Fibroblast of lung (primary cell): ENCODE data around the gene RBBP4. TPM values are rescaled to one million over a fixed set of nuclear protein-coding genes. Genes with fewer than 3 reads are reported as not detected.

Source experiments
- DNase-seq, 2 donors: peaks; one replicate each; pipeline versions ENCODE4 v3.0.0 to v3.0.0-alpha.2; 2010; ENCODE audit warnings: low read depth in 2 of 2
- H2AFZ ChIP-seq: 2 replicates; pipeline ENCODE4 v1.5.1; 2012; ENCODE audit warnings: low read length, control low read depth, inconsistent platforms
- H3K27ac ChIP-seq: 2 replicates; pipeline ENCODE4 v1.5.1; 2011; ENCODE audit warnings: low read length, control low read depth; ENCODE audit not compliant: insufficient read depth
- H3K27me3 ChIP-seq: 2 replicates; pipeline ENCODE4 v1.5.1; 2011; ENCODE audit warnings: mild to moderate bottlenecking, low read length; ENCODE audit not compliant: control insufficient read depth, insufficient read depth
- H3K36me3 ChIP-seq: 2 replicates; pipeline ENCODE4 v1.5.1; 2011; ENCODE audit warnings: low read length; ENCODE audit not compliant: control insufficient read depth, insufficient read depth
- H3K4me1 ChIP-seq: 2 replicates; pipeline ENCODE4 v1.5.1; 2011; ENCODE audit warnings: low read length; ENCODE audit not compliant: control insufficient read depth, insufficient read depth; ENCODE audit errors: extremely low read depth
- H3K4me2 ChIP-seq: 2 replicates; pipeline ENCODE4 v1.5.1; 2011; ENCODE audit warnings: low read length, control low read depth; ENCODE audit not compliant: insufficient read depth; ENCODE audit errors: extremely low read depth
- H3K4me3 ChIP-seq, 4 experiments: fragments of 200-600 bp in 1 of 4; sonication (generic) in 1 of 4; replicated peaks in 1 of 4; 2 replicates each; pipeline ENCODE4 v1.5.1; 2011 to 2016; ENCODE audit warnings: low read length in 4 of 4, low read depth in 3 of 4, mild to moderate bottlenecking in 3 of 4, control low read depth in 2 of 4, inconsistent platforms in 1 of 4, mixed read lengths in 1 of 4; ENCODE audit not compliant: insufficient read depth in 1 of 4; ENCODE audit errors: control extremely low read depth in 1 of 4
- H3K79me2 ChIP-seq: 2 replicates; pipeline ENCODE4 v1.5.1; 2012; ENCODE audit warnings: mild to moderate bottlenecking, low read length, inconsistent platforms; ENCODE audit not compliant: control insufficient read depth, insufficient read depth
- H3K9ac ChIP-seq: 2 replicates; pipeline ENCODE4 v1.5.1; 2011; ENCODE audit warnings: mild to moderate bottlenecking, low read length, control low read depth; ENCODE audit not compliant: insufficient read depth
- H3K9me3 ChIP-seq: 2 replicates; pipeline ENCODE4 v1.5.1; 2012; ENCODE audit warnings: low read depth, low read length; ENCODE audit not compliant: control insufficient read depth, insufficient read depth
- H4K20me1 ChIP-seq: 2 replicates; pipeline ENCODE4 v1.5.1; 2011; ENCODE audit warnings: low read length; ENCODE audit not compliant: control insufficient read depth, insufficient read depth; ENCODE audit errors: extremely low read depth
- EZH2 ChIP-seq: IDR thresholded peaks from 2 replicates; pipeline ENCODE4 v1.5.1; 2012; ENCODE audit warnings: low read length, control low read depth, mild to moderate bottlenecking; ENCODE audit errors: missing control alignments
- polyA plus RNA-seq, 2 donors: library from polyadenylated mRNA; depleted of rRNA in 1 of 2; stranded (reverse) in 1 of 2; unstranded in 1 of 2; fragments of >200 nt; gene quantifications; 2 replicates each; pipeline ENCODE4 v1.2.1, GENCODE V29; 2011 to 2012; ENCODE audit warnings: missing spikeins in 1 of 2
- total RNA-seq: library from RNA; depleted of rRNA; stranded (reverse); fragments of >200 nt; gene quantifications from 2 replicates; pipeline ENCODE4 v1.2.1, GENCODE V29; 2014
- TF ChIP-seq, protein P1 (sequence below), 2 donors: IDR thresholded peaks in 1 of 2; conservative IDR thresholded peaks in 1 of 2; 1 replicate in 1 of 2; 2 replicates in 1 of 2; pipeline ENCODE4 v1.5.1; 2011 to 2012; ENCODE audit warnings: low read length in 2 of 2, control low read depth in 1 of 2, inconsistent platforms in 1 of 2, low read depth in 1 of 2, mild to moderate bottlenecking in 1 of 2

Gene RBBP4
- total and polyA plus RNA-seq, 2 donors (not counting 1 experiment from before 2014, with no cell fraction given), result 92.5 to 169 TPM

- Histone ChIP-seq H2AFZ (no peak overlapping the region), H3K9me3 (no peaks in the 10 kb centered on the region), H3K9ac (no peak overlapping the region), H3K4me1 (no peaks in the 10 kb centered on the region), H3K36me3 (no peaks in the 10 kb centered on the region), H3K27ac (no peak overlapping the region), H3K79me2 (no peaks in the 10 kb centered on the region), H3K4me3 (no peak overlapping the region), H3K4me2 (no peak overlapping the region), H4K20me1 (no peaks in the 10 kb centered on the region), H3K27me3 (no peaks in the 10 kb centered on the region)
- TF ChIP-seq, protein P1, sequence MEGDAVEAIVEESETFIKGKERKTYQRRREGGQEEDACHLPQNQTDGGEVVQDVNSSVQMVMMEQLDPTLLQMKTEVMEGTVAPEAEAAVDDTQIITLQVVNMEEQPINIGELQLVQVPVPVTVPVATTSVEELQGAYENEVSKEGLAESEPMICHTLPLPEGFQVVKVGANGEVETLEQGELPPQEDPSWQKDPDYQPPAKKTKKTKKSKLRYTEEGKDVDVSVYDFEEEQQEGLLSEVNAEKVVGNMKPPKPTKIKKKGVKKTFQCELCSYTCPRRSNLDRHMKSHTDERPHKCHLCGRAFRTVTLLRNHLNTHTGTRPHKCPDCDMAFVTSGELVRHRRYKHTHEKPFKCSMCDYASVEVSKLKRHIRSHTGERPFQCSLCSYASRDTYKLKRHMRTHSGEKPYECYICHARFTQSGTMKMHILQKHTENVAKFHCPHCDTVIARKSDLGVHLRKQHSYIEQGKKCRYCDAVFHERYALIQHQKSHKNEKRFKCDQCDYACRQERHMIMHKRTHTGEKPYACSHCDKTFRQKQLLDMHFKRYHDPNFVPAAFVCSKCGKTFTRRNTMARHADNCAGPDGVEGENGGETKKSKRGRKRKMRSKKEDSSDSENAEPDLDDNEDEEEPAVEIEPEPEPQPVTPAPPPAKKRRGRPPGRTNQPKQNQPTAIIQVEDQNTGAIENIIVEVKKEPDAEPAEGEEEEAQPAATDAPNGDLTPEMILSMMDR (conservative IDR thresholded peaks at IDR 0.05 in 1 of 2, IDR thresholded peaks at IDR 0.05 in 1 of 2; ENCODE audit: low read depth in 1 of 2, low read length in 2 of 2), result no peak
- TF ChIP-seq EZH2, result no peak
- DNase-seq, result no peak
These were observed 65.5 kb downstream of the RBBP4 start for GRCh38 chr1:32716312-32717148.

GRCh38 chr1:32717503-32717902, 66.5 kb downstream of the RBBP4 start:
- Histone ChIP-seq H3K79me2 (no peaks in the 10 kb centered on the region), H3K4me2 (no peak overlapping the region), H4K20me1 (no peaks in the 10 kb centered on the region), H3K4me3 (no peak overlapping the region), H3K9ac (no peak overlapping the region), H2AFZ (no peak overlapping the region), H3K36me3 (no peaks in the 10 kb centered on the region), H3K27me3 (no peaks in the 10 kb centered on the region), H3K9me3 (no peaks in the 10 kb centered on the region), H3K4me1 (no peaks in the 10 kb centered on the region), H3K27ac (no peak overlapping the region)
- TF ChIP-seq EZH2, result no peak
- TF ChIP-seq, protein P1 (conservative IDR thresholded peaks at IDR 0.05 in 1 of 2, IDR thresholded peaks at IDR 0.05 in 1 of 2; ENCODE audit: low read depth in 1 of 2, low read length in 2 of 2), result no peak
- no peak for DNase-seq

DNA sequence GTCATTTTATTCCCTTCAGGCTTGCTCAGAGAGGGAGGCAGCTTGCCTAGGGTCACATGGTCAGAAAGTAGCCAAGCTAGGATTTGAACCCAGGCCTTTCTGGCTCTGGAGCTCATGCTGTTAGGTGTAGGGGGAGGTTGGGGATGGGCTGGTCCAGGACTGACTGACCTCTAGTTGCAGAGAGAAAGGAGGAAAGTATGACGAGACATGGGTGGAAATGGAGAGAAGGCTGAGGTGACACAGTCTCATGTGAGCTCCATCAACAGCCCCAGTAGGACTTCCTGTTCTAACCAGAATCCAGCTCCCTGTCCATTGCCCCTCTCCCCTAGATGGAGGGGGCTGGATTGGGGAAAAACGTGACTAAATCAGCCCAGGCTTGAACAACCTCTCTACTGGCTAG, 67.0 kb downstream of the RBBP4 start:
- H3K4me1 ChIP-seq, result no peaks in the 10 kb centered on the region
- TF ChIP-seq EZH2, result no peak
- no peaks in the 10 kb centered on the region for H3K36me3 ChIP-seq
- H3K4me2 ChIP-seq, result no peak overlapping the region
- no peaks in the 10 kb centered on the region for H3K9me3 ChIP-seq
- H3K27ac ChIP-seq, result no peak overlapping the region
- no peak overlapping the region for H2AFZ ChIP-seq
- no peaks in the 10 kb centered on the region for H4K20me1 ChIP-seq
- DNase-seq, result no peak
- no peak overlapping the region for H3K9ac ChIP-seq
- H3K79me2 ChIP-seq, result no peaks in the 10 kb centered on the region
- H3K27me3 ChIP-seq, result no peaks in the 10 kb centered on the region
- no peak overlapping the region for H3K4me3 ChIP-seq
